ENCODE data around the gene SH3D19.

SH3D19 gene

DNA sequence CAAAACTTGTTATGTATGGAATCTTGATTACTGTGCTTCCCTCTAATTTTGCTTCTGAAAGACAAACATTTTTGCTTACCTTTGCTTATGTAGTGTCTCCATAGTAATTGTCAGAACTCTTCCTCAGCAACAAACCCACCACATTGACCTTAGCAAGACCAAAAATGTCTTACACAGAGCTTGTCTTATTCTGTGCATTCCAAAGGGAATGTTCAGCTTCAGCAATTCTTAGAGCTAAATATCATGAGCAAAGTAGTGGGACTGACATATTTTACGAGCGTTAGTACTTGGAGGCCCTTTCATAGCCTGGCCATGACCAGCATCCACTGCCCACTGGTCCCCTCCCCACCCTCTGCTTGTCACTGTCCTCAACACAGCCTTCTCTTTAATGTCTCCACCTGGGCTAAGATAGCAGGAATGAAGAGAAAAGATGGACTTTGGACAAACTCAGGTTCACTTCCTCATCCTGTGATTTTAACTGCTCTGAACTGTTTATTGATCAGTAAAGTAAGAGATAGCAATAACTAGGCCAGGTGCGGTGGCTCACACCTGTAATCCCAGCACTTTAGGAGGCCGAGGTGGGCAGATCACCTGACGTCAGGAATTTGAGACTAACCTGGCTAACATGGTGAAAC, 15.5 kb upstream of the SH3D19 start:
- H3K23ac ChIP-seq (ENCODE audit: low read length) = no peak overlapping the region
- no peak overlapping the region for H3K4me2 ChIP-seq (ENCODE audit: low read length)
- H3K18ac ChIP-seq (ENCODE audit: low read length) = no peak overlapping the region
- no peak overlapping the region for H3K56ac ChIP-seq (ENCODE audit: low read length)
- no peaks in the 10 kb centered on the region for H3K27me3 ChIP-seq (ENCODE audit: insufficient read depth, low read length, poor library complexity)
- H4K8ac ChIP-seq (ENCODE audit: low read depth, low read length) = no peak overlapping the region
- H3K4ac ChIP-seq (ENCODE audit: low read depth, low read length) = no peak overlapping the region
- H2AK5ac ChIP-seq (ENCODE audit: low read length) = no peak overlapping the region
- DNase-seq = no peak
- no peaks in the 10 kb centered on the region for H3K4me1 ChIP-seq (ENCODE audit: control insufficient read depth, low read depth, low read length)
- no peaks in the 10 kb centered on the region for H3K36me3 ChIP-seq (ENCODE audit: control insufficient read depth, insufficient read depth, low read length)
- H3K79me1 ChIP-seq (ENCODE audit: low read length) = no peaks in the 10 kb centered on the region
- no peaks in the 10 kb centered on the region for H3K79me2 ChIP-seq (ENCODE audit: control insufficient read depth, insufficient read depth, low read length)
- no peak overlapping the region for H3K27ac ChIP-seq (ENCODE audit: low read depth, low read length)
- H4K5ac ChIP-seq (ENCODE audit: low read length) = no peak overlapping the region
- no peak overlapping the region for H2BK5ac ChIP-seq (ENCODE audit: low read length)
- H3K9ac ChIP-seq (ENCODE audit: low read length) = no peak overlapping the region
- H2BK120ac ChIP-seq (ENCODE audit: low read depth, low read length) = no peak overlapping the region
- no peak overlapping the region for H2BK15ac ChIP-seq (replicated peaks; ENCODE audit: low read depth)
- H3K4me3 ChIP-seq (ENCODE audit: low read length) = no peak overlapping the region
- WGBS (ENCODE audit: extremely low coverage, insufficient coverage, low lambda C conversion rate) = no CpG with 5 or more reads among the region's 5 CpGs

DNA sequence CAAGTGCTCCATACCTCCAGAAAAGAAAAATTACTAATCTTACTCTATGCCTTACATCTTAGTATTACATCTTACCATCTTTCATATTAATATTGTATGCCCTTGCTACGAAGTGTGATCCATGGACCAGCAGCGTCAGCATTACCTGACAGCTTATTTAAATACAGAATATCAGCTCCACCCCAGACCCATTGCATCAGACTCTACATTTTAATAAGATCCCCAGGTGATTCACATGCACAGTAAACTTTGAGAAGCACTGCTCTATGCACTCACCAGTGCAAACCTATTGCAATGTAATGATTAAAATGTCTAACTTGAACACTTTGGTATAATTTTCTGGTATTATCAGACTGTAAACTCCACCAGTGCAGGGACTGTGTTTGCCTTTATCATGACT, 14.1 kb upstream of the SH3D19 start:
- Histone ChIP-seq H3K23ac (ENCODE audit: low read length) (no peak overlapping the region), H3K4ac (ENCODE audit: low read depth, low read length) (no peak overlapping the region), H3K27ac (ENCODE audit: low read depth, low read length) (no peak overlapping the region), H3K9ac (ENCODE audit: low read length) (no peak overlapping the region), H3K27me3 (ENCODE audit: insufficient read depth, low read length, poor library complexity) (no peaks in the 10 kb centered on the region), H3K4me3 (ENCODE audit: low read length) (no peak overlapping the region), H3K4me2 (ENCODE audit: low read length) (no peak overlapping the region), H4K5ac (ENCODE audit: low read length) (no peak overlapping the region), H3K18ac (ENCODE audit: low read length) (no peak overlapping the region), H2AK5ac (ENCODE audit: low read length) (no peak overlapping the region), H3K79me1 (ENCODE audit: low read length) (no peaks in the 10 kb centered on the region), H2BK5ac (ENCODE audit: low read length) (no peak overlapping the region), H2BK120ac (ENCODE audit: low read depth, low read length) (no peak overlapping the region), H3K56ac (ENCODE audit: low read length) (no peak overlapping the region), H3K79me2 (ENCODE audit: control insufficient read depth, insufficient read depth, low read length) (no peaks in the 10 kb centered on the region), H2BK15ac (replicated peaks; ENCODE audit: low read depth) (no peak overlapping the region), H3K36me3 (ENCODE audit: control insufficient read depth, insufficient read depth, low read length) (no peaks in the 10 kb centered on the region), H3K4me1 (ENCODE audit: control insufficient read depth, low read depth, low read length) (no peaks in the 10 kb centered on the region), H4K8ac (ENCODE audit: low read depth, low read length) (no peak overlapping the region)
- no peak for DNase-seq
- WGBS (ENCODE audit: extremely low coverage, insufficient coverage, low lambda C conversion rate) = no CpG with 5 or more reads among the region's 2 CpGs

DNA sequence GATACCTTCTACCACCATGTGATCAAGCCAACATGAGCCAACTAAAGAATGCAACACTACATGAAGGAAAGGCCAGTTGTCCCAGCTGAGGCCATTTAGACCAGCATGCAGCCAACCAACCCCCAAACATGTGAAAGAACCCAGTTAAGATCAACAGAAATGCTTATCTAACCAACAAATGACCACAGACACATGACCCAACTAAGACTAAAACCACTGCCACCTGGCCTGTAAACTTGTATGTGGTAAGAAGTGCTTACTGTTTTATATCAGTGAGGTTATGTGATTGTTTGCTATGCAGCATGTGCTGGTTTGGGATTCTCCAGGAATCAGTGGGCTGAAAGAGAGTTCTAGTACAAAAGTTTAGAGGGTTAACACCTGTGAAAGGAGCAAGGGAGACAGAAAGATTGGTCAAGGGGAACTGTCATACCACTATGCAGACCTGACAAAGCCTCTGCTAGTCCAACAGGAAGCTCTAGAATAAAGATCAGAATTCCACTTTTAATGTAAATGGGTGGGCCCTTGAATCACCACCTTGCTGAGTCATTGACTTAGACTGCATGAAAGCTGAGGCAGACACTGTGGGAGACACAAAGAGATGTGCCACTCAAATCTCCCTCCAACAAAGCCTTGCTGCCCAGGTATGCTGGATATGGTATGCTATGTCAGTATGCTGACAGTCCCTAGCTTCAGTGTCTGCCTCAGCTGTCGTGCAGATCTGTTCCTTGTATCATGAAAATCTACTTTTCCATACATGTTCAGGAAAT, 6.1 kb upstream of the SH3D19 start:
- no peak overlapping the region for H2AK5ac ChIP-seq (ENCODE audit: low read length)
- H2BK120ac ChIP-seq (ENCODE audit: low read depth, low read length) = no peak overlapping the region
- no peaks in the 10 kb centered on the region for H3K36me3 ChIP-seq (ENCODE audit: control insufficient read depth, insufficient read depth, low read length)
- H3K27ac ChIP-seq (ENCODE audit: low read depth, low read length) = no peak overlapping the region
- no peak overlapping the region for H3K4me2 ChIP-seq (ENCODE audit: low read length)
- H4K5ac ChIP-seq (ENCODE audit: low read length) = no peak overlapping the region
- WGBS (ENCODE audit: extremely low coverage, insufficient coverage, low lambda C conversion rate) = no CpG with 5 or more reads among the region's 1 CpG
- no peak overlapping the region for H2BK5ac ChIP-seq (ENCODE audit: low read length)
- H3K27me3 ChIP-seq (ENCODE audit: insufficient read depth, low read length, poor library complexity) = no peaks in the 10 kb centered on the region
- H3K4me3 ChIP-seq (ENCODE audit: low read length) = no peak overlapping the region
- H3K4ac ChIP-seq (ENCODE audit: low read depth, low read length) = no peak overlapping the region
- H3K4me1 ChIP-seq (ENCODE audit: control insufficient read depth, low read depth, low read length) = no peaks in the 10 kb centered on the region
- no peak overlapping the region for H4K8ac ChIP-seq (ENCODE audit: low read depth, low read length)
- no peaks in the 10 kb centered on the region for H3K79me2 ChIP-seq (ENCODE audit: control insufficient read depth, insufficient read depth, low read length)
- H3K18ac ChIP-seq (ENCODE audit: low read length) = no peak overlapping the region
- no peaks in the 10 kb centered on the region for H3K79me1 ChIP-seq (ENCODE audit: low read length)
- no peak overlapping the region for H2BK15ac ChIP-seq (replicated peaks; ENCODE audit: low read depth)
- no peak overlapping the region for H3K9ac ChIP-seq (ENCODE audit: low read length)
- H3K56ac ChIP-seq (ENCODE audit: low read length) = no peak overlapping the region
- peak overlapping the region; percentile 50 for H3K23ac ChIP-seq (ENCODE audit: low read length)
- peak; percentile 31 for DNase-seq

- H3K4ac ChIP-seq (ENCODE audit: low read depth, low read length) = no peak overlapping the region
- H3K4me3 ChIP-seq (ENCODE audit: low read length) = no peak overlapping the region
- no peak for DNase-seq
- H3K27me3 ChIP-seq (ENCODE audit: insufficient read depth, low read length, poor library complexity) = no peaks in the 10 kb centered on the region
- no peak overlapping the region for H3K23ac ChIP-seq (ENCODE audit: low read length)
- no peak overlapping the region for H2BK15ac ChIP-seq (replicated peaks; ENCODE audit: low read depth)
- no CpG with 5 or more reads among the region's 4 CpGs for WGBS (ENCODE audit: extremely low coverage, insufficient coverage, low lambda C conversion rate)
- H3K4me1 ChIP-seq (ENCODE audit: control insufficient read depth, low read depth, low read length) = no peaks in the 10 kb centered on the region
- no peak overlapping the region for H2BK5ac ChIP-seq (ENCODE audit: low read length)
- H4K8ac ChIP-seq (ENCODE audit: low read depth, low read length) = no peak overlapping the region
- H3K9ac ChIP-seq (ENCODE audit: low read length) = no peak overlapping the region
- no peak overlapping the region for H3K27ac ChIP-seq (ENCODE audit: low read depth, low read length)
- no peak overlapping the region for H3K56ac ChIP-seq (ENCODE audit: low read length)
- H2AK5ac ChIP-seq (ENCODE audit: low read length) = no peak overlapping the region
- H2BK120ac ChIP-seq (ENCODE audit: low read depth, low read length) = no peak overlapping the region
- H3K4me2 ChIP-seq (ENCODE audit: low read length) = no peak overlapping the region
- no peaks in the 10 kb centered on the region for H3K79me2 ChIP-seq (ENCODE audit: control insufficient read depth, insufficient read depth, low read length)
- H4K5ac ChIP-seq (ENCODE audit: low read length) = no peak overlapping the region
- no peaks in the 10 kb centered on the region for H3K79me1 ChIP-seq (ENCODE audit: low read length)
- H3K36me3 ChIP-seq (ENCODE audit: control insufficient read depth, insufficient read depth, low read length) = no peaks in the 10 kb centered on the region
- H3K18ac ChIP-seq (ENCODE audit: low read length) = no peak overlapping the region
These were observed 4.0 kb upstream of the SH3D19 start for GRCh38 chr4:151329217-151330007.

DNA sequence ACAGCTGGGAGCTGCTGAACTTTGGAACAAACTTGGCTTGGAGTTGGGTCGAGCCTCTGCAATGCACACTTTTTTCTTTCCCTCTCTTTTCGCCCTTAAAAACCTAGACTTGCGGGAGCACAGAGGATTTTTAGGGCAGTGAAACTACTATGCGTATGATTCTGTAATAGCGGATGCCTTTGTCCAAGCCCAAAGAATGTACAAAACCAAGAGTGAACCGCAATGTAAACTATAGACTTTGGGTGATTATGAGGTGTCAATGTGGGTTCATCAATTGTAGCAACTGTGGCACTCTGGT, 493 bp upstream of the SH3D19 start:
- Histone ChIP-seq H2BK120ac (ENCODE audit: low read depth, low read length) (no peak overlapping the region), H4K8ac (ENCODE audit: low read depth, low read length) (peak overlapping the region; percentile 70), H3K4me3 (ENCODE audit: low read length) (no peak overlapping the region), H3K79me2 (ENCODE audit: control insufficient read depth, insufficient read depth, low read length) (peaks cover 21% of the 10 kb centered on the region), H4K5ac (ENCODE audit: low read length) (no peak overlapping the region), H3K23ac (ENCODE audit: low read length) (no peak overlapping the region), H3K18ac (ENCODE audit: low read length) (no peak overlapping the region), H2AK5ac (ENCODE audit: low read length) (no peak overlapping the region), H3K27ac (ENCODE audit: low read depth, low read length) (no peak overlapping the region), H3K56ac (ENCODE audit: low read length) (peak overlapping the region; percentile 94), H3K79me1 (ENCODE audit: low read length) (peaks cover 5% of the 10 kb centered on the region), H3K4me2 (ENCODE audit: low read length) (peak overlapping the region; percentile 64), H3K4me1 (ENCODE audit: control insufficient read depth, low read depth, low read length) (peaks cover 2% of the 10 kb centered on the region), H3K36me3 (ENCODE audit: control insufficient read depth, insufficient read depth, low read length) (no peaks in the 10 kb centered on the region), H2BK5ac (ENCODE audit: low read length) (no peak overlapping the region), H3K9ac (ENCODE audit: low read length) (peak overlapping the region; percentile 88), H2BK15ac (replicated peaks; ENCODE audit: low read depth) (no peak overlapping the region), H3K27me3 (ENCODE audit: insufficient read depth, low read length, poor library complexity) (no peaks in the 10 kb centered on the region), H3K4ac (ENCODE audit: low read depth, low read length) (no peak overlapping the region)
- WGBS (ENCODE audit: extremely low coverage, insufficient coverage, low lambda C conversion rate) = no CpG with 5 or more reads among the region's 6 CpGs
- no peak for DNase-seq
